KBM-7 (cell line): ENCODE data around the gene LOXL4.

Experiments used
- DNase-seq: peaks from one replicate; pipeline ENCODE4 v3.0.0-alpha.2; 2015
- in situ Hi-C: fragments of 300-500 bp; cut with MboI; formaldehyde crosslinking; loops from 2 replicates; pipeline ENCODE4 v1.14.3; 2020; ENCODE audit warnings: low sequenced_read_pairs, low pct_unique_long_range_greater_than_20kb, mixed read lengths

Gene LOXL4

DNA sequence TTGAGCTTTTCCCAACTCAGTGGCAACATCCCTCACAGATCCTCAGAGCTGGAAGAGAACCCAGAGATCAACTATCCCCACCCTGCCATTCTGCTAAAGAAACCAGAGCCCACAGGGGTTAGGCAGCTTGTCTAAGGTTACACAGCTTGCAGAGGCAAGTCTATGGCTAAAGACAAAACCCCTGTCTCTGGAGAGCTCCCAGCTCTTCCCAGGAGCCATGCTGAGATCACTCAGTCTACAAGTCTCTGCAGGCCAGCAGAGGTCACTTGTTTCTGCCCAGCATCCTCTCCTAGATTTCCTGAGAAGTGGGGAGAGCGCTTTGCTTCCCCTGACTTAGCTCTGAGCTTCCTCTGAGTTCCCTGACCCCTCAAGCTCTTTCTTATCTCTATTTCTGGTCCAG lies 28.5 kb upstream of the LOXL4 start:
- no peak for DNase-seq
- in situ Hi-C loops, result no loop called here

DNA sequence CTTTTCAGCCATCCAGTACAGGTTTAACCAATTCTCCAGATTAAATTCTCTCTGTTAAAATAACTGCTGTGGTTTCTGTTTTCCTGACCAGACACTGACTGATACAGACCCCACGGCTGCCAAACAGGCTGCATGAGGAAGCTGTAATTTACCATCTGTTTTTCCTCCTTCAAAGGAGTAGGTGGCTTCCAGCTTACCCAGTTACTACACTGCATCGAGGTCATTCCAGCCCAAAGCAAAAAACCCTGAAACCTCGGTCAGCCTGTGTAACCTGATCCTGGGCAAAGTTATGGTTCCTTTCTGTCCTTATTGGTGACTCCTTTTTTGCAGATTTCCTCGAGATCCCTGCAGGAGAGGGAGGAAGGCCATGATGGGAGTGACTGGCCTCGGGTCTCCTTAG lies 27.9 kb upstream of the LOXL4 start:
- in situ Hi-C loops, result no loop called here
- DNase-seq, result peak; percentile 20

DNA sequence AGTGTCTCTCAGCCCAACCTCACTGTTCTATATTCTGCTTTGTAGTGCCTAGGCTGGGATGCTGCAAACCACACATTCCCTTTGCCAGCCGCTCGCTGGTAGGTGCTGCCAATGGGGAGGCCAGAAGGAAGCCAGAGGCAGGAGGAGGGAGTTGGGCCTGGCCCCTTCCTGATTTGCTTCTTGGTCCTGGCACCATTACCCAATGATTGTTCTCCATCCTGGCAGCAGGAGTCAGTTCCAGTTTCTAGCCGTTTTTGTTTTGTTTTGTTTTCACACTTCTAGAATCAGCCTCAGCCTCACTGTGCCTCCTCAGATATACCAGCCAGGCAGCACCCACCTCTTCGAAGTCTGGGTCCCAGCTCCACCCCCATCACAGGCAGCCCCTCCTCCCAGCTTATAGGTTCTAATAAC lies 27.4 kb upstream of the LOXL4 start:
- in situ Hi-C loops, result no loop called here
- no peak for DNase-seq

DNA sequence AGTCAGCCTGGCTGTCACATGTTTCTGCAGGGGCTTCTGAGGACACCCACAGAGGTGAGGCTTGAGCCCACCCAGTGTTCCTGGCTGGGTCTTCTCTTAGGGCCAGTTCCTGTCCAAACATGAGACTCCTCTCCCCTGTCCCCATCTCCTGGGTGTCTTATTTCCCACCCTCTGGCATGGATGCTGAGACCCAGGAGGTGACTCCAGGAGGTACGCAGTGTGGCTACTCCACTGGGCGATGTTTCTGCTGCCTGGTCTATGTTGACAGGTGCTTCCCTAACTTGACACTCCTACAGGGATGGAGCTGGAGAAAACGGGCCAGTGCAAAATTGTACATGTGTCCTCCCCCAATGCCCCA lies 26.3 kb upstream of the LOXL4 start:
- no peak for DNase-seq

DNA sequence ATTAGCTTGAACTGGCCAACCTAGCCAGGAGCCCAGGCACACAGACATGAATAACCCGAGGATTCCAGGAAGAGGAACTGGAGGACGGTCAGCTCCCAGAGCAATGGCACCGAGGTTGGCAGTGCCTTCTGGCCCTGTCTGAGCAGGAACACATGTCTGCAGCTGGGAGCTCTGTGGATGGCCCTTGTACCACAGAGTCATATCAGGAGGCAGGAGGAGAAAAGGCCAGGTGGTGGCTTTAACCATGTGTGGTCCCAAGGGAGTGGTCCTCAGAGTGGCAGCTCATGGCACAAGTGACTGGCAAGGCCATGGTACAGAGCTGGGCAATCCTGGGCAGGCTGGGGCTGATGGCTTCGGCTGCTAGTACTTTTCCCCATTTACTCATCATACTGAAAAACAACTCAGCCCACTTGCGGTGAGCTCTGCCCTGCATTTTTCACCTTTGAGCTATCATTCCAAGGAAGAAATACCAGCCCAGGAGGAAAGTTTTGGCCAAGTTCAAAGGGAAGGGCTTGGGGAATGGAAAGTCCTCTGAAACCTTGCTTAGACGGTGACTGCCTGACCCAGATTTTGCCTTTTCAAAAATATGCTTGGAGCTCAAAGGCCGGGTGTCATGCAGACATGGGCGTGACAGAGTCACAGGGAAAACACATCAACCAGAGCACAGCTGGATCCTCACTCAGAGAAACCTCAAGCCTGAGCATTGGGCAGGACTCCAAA lies 25.7 kb upstream of the LOXL4 start:
- no peak for DNase-seq
- in situ Hi-C loops, result no loop called here

More for the DNA sequence above, 26.3 kb upstream of the LOXL4 start:
- in situ Hi-C loops, result no loop called here

DNA sequence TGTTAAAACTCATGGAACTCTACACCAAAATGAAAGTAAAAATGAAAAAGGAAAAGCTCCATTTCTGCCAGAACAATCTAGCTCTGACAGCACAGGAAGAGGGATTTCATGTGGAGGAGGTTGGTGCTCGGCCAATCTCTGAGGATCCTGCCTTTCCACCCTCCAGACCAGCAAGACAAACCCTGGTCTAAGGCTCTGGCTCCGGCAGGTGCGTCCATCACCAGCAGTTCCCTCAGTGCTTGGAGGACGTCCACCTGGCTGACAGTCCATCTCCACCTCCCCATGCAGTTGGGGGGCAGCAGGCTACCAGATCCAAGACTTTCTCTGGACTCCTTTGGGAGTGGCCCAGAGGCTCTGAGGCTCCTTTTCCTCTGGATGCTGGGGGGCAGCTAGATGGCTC lies 25.0 kb upstream of the LOXL4 start:
- DNase-seq, result no peak
- in situ Hi-C loops, result no loop called here

DNA sequence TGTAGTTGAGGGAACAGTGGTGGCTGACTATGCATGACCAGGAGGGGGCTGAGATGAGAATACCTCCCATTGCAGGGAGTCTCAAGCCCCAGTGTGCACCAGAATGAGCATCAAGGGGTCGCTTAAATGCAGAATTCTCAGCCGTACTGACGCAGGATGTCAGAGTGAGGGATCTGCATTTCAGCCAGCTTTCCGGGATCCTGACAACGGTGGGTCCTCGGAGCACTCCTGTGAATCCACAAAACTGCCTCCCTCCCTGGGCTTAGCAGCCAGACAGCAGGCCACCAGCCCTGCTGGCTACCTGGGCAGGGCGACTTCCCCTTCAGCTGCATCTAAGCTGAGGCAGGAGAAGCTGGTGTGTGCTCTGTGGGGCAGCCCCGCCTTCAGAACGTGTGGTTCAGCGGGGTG lies 21.8 kb upstream of the LOXL4 start:
- DNase-seq, result no peak
- in situ Hi-C loops, result no loop called here

DNA sequence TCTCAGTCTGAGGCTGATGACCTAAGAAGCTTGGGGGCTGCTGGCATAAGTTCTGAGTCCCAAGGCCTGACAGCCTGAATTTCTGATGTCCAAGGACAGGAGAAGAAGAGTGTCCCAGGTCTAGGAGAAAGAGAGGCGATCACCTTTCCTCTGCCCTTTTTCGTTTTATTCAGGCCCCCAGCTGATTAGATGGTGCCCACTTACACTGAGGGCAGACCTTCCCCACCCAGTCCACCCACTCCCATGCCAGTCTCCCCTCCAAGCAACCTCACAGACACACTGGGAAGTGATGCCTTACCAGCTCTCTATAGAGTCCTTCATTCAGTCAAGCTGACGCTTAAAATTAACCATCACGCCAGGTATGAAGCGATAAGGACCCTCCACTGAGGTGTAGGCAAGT lies 19.3 kb upstream of the LOXL4 start:
- DNase-seq, result no peak
- in situ Hi-C loops, result no loop called here

DNA sequence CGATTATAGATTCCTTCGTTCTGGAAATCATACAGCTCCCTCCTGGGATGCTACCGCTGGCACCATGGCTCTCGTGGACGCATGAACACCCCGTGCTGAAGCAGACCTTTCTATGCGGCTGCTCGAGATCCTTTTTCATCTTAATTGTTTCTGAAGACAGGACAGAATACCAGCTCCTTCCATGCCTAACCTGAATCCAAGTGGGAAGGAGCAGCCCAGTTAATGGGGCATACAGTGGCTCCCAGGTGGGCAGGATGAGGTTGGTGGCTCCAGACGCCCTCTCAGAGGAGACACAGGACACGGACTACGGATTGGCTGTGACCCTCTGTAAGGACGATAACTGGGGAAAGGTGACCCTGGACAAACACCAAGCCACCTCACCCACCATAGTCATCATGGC lies 18.4 kb upstream of the LOXL4 start:
- in situ Hi-C loops, result no loop called here

DNA sequence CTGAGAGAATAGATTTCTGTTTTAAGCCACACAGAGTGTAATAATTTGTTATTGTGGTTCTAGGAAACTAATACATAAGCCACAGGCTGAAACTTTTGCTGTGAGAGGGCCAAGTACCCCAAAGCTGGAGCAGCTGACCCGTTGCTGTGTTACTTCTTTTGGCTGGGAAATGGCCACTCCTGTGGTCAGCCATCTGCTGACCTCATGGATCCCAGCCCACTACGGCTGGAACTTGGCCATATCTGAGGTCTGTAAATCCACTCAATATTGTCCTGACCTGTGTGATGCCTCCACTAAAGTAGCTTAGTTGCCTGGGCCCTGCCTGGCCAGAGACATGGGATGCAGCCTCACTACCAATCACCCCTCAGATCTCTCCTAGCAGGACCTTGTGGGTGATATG lies 17.4 kb upstream of the LOXL4 start:
- DNase-seq, result no peak
- in situ Hi-C loops, result no loop called here

More for the DNA sequence above, 18.4 kb upstream of the LOXL4 start:
- DNase-seq, result no peak

DNA sequence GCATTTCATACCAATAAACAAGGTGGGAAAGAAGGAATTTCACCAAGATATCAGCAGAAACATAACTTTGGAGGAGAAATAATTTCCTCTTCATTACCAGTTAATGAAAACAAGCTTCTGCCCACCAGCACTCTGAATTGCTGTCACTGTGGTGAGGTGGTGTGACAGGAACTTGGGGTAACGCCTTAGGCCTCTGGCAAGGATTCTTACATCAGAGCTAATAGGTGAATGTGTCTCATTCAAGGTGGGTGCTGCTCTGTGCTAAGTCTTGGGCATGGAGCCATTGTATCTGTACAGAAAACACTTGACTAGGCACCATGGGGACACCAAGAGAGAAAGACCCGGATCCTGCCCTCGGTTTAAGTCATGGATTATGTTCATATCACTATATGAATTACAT lies 8.3 kb upstream of the LOXL4 start:
- DNase-seq, result no peak
- in situ Hi-C loops, result no loop called here

DNA sequence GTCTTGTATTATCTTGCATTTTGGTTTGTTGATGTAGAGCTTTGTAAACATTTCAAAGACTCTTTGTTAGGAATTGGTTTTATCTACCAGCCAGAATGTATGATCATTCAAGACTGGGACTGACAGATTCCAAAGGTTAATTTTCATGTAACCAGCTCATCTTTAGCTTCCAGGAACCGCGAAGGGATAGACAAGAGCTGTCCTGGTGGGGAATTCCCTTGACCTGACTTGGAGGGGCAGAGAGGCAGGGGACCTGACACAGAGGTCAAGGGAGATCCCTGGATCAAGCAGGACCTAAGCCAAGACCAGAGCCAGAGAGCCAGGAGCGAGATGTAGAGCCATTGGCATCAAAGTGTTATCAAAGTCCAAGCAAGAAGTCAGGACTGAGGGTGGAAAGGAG lies 6.6 kb upstream of the LOXL4 start:
- in situ Hi-C loops, result no loop called here
- DNase-seq, result no peak

DNA sequence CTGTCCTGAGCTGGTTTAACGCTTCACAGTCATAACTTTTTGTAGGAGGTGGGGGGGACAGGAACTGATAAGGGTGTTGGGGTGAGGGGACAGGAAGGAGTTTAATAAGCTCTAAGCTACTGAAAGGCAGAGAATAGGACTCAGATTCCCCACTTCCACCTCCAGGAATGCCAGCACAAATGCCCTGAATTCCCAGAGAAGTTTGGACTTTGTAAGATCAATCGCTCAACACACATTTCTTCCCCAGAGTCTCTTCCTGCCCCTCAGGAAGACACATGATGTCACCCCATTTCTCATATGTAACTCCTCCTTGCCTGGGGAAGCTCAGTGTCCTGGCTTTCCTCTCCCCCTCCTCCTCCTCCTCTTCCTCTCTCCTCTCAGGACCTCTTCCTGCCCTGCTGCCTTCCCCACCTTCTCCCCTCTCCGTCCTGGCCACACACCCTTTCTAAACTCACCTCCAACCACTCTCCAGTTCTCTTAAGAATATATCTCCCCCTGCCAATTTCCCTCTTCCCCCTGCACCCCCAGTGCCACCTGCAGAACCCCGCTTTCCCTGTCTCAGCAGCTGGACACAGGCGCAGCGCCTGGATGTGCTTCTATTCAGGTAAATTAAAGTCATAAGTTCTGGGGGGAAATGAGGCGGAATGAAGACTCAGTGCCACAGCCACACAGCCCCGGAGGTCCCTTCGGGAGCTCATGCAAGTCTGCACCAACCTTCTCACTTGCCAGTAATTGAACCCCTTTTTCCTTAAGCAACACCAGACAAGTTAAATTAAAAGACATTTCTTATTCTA lies 5.3 kb upstream of the LOXL4 start:
- DNase-seq, result no peak

DNA sequence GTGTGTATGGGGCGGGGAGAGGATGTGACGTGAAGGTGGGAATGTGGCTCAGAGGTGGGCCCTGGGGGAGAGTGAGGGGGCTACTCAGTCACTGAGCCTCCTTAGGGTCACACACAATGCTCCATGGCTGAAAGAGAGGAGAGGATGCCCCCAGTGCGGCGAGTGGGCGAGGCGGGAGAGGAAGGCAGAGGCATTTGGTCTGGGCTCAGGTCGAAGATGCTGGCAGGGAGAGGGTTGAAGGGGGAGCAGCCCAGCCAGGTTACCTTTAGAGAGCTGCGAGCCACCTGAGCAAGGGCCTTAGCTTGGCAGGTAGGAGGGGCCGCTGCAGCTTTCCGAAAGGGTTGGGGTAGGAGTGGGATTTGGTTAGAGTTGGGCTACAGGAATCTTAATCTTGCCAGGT lies 4.7 kb upstream of the LOXL4 start:
- in situ Hi-C loops, result no loop called here
- DNase-seq, result no peak

More for the DNA sequence above, 5.3 kb upstream of the LOXL4 start:
- in situ Hi-C loops, result no loop called here

DNA sequence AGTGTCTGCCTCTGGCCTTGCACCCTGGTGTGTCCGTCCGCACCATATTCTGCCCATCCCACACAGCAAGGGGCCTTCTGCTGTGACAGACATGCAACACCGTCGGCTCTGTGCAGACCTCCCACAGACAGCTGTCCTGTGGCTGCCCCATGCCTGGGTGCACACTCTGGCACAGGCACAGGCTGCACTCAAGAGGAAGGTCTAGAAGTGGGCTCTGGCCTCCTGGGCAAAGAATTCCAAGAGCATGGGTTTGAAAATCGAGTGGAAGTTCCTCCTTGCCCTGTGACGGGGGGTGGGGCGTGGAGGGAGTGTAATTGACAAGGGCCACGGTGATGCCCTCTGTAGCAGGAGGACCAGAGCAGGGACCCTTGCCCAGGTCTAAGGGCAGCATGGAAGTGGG lies 4.3 kb upstream of the LOXL4 start:
- in situ Hi-C loops, result no loop called here
- DNase-seq, result no peak

DNA sequence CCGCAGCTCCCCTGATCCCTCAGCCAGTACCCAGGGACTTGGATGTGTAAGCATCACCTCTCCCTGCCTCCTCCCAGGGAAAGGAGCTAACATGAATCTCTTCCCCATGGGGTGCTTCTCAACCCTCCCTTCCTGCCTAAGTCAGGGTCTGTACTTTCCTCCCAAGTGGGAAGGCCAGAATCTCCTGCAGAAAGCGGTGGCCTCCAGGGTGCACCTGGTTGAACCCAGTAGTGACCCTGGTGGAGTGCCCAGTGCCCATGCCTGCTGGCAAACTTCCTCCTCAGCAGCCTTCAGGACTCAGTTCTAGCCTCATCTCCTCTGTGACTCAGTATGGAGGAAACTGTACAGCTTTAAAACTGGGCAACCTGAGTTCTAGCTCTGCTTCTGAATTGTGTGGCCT lies 2.8 kb upstream of the LOXL4 start:
- in situ Hi-C loops, result no loop called here
- DNase-seq, result no peak

DNA sequence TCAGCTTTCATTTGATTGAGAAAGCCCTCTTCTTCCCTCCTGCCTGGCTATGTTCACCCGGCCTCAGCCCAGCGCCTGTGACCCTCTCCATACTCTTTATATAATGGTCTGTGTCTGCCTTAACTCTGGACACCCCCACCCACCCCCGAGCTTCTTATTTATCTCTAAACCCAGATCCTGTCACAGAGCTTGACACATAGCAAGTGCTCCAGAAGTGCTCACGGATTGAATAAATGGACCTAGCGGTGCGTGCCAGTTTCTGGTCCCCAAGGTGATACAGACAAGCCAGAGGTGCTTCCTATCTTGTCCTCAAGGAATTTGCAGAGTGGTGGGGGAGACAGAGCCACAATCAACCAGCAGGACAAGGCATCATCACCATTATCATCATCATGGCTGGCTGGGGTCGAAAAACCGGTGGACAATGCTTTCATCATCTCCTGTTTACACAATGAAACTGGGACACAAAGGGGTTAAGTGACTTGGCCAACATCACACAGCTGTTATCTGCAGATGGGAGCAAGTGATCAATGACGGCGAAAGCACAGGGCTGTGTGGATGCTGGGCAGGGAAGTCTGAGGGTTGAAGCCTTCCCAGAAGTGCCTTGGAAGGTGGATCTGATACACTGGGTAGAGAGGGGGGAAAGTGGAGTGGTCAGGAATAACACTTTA lies 2.2 kb upstream of the LOXL4 start:
- in situ Hi-C loops, result no loop called here
- DNase-seq, result no peak

DNA sequence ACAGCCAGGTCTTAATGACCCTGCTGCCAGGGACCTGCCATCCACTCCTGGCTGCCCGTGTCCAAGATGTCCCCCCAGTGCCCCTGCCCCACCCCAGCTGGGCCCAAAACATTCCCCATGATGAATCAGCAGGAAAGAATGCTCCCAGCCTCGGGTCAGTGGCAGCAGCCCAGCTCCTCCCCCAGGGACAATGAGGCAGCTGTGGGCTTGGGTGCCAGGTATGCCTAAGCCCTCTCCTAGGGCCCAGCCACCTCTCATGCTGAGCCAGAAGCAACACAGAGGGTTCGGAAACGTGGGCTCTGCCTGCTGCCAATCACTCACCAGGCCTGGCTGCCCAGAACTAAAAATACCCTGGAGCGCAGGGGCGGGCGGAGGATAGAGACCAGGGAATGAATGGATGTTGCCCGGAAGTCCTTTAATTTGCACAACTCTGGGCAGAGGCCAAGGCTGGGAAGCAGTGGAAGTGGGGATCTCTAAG lies 1.5 kb upstream of the LOXL4 start:
- in situ Hi-C loops, result no loop called here
- DNase-seq, result no peak

DNA sequence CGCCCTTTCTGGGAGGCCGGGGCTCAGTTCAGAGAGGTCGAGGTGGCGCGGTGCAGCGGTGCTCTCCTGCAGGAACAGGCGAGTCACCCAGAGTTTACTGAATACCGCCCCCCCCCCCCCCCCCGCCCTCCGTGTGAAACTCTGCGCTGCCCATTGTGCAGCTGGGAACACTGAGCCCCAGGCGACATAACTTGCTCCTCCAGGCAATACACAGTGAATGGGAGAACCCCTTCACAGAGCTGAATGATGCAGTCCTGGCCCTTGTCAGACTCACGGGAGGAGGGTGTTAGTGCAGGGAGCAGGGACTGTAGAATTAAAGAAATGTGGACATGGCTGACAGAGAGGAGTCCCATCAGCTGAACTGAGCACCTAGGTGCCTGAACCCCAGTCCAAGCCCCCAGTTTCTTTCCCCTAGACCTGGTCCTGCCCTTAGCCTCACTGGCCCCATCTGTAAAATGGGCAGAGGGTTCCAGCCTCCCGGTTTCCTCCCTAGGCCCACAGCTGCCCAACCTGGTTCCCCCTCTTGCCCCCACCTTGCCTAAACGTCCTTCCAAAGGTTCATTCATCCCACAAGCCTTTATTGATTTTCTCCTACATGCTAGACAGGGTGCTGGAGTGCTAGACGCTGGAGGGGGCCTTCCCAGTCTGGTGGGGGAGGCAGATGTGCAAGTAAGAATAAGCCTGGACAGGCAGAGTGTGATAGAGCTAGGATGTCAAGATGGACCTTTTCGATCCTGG lies 869 bp upstream of the LOXL4 start:
- in situ Hi-C loops, result no loop called here
- no peak for DNase-seq
